HG03280 (cell line): ENCODE measurements around the gene TEX13B.
"Not testable (repeated sequence)": the region's sequence is repeated elsewhere in the genome, so short reads cannot be mapped to it uniquely, and the experiment has no call there.

Experiments used
- ATAC-seq: cut with Tn5 transposase; IDR thresholded peaks from one replicate; pipeline ENCODE4 v1.9.1; 2021; ENCODE audit warnings: mild to moderate bottlenecking, moderate library complexity; ENCODE audit not compliant: unreplicated experiment

The TEX13B gene, protein sequence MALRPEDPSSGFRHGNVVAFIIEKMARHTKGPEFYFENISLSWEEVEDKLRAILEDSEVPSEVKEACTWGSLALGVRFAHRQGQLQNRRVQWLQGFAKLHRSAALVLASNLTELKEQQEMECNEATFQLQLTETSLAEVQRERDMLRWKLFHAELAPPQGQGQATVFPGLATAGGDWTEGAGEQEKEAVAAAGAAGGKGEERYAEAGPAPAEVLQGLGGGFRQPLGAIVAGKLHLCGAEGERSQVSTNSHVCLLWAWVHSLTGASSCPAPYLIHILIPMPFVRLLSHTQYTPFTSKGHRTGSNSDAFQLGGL

DNA sequence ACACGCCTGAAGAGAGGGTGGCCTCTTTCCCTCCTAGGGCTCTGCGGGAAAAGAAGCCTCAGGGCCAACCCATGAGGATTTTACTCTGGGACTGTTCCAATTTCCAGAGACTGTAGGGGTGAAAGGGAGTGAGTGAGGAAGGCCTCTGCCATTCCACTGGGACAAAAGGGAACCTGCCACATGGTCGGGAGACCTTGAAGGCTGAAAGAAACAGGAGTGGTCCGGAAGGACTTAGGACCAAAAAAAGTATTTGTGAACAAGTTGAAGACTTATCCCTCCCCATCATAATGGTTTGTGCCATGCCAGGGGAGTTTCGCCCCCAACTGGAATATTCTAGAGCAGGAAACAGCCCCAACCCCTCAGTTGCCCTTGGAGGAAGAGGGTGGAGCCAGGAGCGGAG is at the start of gene TEX13B:
Gene TEX13B (minus strand): TSS at position 15 of the 400 bp plus-strand sequence. CDS start 243 bp downstream, outside the sequence.
- no peak for ATAC-seq

DNA sequence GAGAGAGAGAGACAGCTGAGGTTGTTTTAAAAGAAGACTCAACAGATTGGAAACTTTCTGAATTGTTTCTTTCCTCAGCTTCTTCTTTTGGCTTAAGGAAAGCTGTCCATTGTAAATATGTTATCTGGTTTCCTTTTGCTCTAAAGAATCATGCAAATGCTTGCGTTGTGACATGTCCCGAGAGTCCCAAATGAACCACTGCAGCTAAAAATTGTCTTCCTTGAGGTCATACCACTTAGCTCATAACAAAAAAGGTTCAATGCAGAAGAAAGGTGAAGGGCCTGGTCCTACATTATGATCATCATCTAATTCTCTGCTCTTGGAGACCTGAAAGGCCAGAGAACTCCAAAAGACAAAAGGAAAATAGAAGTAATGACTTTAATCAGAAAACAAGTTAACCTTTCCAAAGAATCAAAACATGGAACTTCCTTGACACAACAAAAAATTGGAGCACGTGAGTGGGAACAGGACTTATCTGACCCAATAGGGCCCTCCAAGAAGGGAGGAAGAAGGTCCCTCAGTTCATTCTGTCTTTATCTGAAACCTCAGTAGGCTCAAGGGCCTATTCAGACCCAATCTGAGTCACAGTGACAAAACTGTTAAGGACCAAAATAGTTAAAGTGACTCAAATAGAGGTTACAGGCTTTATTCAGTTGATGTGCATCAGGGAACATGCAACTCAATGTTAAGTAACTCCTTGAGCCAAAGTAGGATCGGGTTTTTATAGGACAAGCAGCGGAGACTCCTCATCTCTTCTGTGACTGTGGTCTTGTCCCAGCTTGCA is 48.0 kb upstream of the TEX13B start:
- ATAC-seq: peak; percentile 73

DNA sequence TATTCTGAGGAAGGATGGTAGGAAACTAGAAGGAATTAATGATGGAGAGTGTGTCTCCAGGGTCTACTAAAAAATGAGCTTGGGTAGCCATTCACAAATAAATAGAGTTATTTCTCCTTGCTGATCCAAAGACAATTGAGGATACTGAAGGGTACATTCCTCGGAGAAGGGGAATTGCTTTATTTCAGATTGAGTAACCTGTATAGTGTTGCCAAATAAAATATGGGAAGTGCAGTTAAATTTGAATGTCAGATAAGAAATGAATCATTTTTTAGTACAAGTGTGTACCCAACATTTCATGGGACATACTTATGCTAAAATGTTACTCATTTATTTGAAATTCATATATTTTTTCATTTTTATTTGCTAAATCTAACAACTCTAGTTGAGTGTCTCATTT is 46.7 kb upstream of the TEX13B start:
- no peak for ATAC-seq

DNA sequence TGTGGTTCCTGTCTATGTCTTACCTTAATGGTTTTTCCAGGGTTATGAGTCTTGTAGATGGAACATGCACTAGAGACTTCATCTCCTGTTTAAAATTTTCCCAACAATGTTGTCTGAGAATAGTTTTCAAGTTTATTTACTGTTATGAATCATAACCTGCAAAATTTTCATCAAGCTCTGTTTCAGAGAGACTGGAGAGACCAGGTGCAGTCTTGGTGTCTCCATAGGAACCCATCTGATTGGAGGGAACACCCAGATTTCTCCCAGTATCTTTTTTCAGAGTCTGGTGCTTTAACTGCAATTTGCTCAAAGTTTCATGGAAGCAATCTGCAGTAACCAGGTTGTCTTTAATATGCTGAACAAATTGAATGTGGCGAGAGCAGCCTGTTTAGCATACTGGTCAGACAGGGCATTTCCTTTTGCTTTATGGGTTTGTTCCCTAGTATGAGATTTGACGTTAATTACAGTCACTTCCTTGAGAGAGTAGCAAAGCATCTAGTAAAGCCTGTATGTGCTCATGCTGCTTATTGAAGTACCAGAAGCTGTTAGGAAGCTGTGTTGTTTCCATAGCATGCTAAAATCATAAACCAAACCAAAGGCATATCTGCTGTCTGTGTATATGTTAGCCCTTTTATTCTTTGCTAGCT is 43.9 kb upstream of the TEX13B start:
- no peak for ATAC-seq

DNA sequence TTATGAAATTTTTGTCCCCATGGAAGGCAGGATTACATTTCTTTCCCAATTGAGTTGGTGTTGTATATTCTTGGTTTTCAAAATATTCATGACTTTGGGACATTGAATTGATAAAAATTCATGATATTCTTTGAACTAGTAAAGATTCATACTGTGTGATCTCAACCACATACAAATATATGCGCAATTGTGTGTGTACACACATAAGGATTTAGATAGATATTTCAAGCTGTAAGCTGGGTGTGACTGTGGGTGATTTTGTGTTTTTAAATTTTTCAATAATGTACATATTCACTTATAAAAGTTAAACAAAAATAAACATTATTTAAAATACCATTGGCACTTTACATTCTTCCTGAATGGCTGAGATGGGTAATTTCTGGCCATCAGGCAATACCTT is 43.2 kb upstream of the TEX13B start:
- no peak for ATAC-seq

DNA sequence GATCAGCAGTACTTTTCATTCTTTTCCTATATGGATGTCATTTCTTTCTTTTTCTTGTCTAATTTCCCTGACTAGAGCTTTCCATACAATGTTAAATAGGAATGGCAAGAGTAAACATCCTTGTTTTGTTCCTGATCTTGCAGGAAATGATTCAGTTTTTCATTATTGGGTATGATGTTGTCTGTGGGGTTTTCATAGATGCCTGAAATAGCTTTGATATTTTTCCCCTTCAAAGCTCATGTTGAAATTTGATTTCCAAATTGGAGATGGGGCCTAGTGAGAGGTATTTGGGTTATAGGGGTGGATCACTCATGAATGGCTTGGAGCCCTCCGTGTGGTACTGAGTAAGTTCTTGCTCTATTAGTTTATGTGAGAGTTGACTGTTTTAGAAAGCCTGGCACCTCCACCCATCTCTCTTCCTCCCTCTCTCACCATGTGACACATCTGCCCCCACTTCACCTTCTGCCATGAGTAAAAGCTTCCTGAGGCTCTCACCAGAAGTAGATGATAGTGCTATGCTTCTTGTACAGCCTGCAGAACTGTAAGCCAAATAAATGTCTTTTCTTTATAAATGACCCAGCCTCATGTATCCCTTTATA is 40.4 kb upstream of the TEX13B start:
- no peak for ATAC-seq

- peak; percentile 58 for ATAC-seq
These were observed 38.5 kb upstream of the TEX13B start for GRCh38 chrX:108020631-108021030.

DNA sequence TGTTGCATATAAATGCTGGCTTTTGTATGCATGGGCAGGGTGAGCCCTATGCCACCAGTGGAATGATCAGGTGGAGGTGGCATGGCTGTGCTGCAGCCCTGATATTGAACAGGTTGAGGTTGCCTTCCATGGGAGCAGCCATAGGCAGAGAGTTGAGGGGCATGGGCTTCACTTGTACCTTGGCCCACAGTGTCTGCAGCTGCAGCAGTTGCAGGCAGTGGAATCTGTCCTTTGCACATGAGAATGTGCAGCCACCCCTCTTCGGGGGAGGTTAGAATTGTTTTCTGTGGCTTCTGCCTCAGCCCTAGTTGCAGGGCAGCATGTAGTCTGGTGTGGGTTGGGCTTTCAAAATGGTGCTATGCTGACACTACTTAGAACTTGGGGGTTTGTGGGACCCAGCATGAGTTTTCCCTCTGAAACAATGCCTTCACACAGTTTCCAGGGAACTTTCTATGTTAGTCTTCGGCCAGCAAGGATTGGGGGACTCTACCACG is 37.3 kb upstream of the TEX13B start:
- ATAC-seq: no peak

DNA sequence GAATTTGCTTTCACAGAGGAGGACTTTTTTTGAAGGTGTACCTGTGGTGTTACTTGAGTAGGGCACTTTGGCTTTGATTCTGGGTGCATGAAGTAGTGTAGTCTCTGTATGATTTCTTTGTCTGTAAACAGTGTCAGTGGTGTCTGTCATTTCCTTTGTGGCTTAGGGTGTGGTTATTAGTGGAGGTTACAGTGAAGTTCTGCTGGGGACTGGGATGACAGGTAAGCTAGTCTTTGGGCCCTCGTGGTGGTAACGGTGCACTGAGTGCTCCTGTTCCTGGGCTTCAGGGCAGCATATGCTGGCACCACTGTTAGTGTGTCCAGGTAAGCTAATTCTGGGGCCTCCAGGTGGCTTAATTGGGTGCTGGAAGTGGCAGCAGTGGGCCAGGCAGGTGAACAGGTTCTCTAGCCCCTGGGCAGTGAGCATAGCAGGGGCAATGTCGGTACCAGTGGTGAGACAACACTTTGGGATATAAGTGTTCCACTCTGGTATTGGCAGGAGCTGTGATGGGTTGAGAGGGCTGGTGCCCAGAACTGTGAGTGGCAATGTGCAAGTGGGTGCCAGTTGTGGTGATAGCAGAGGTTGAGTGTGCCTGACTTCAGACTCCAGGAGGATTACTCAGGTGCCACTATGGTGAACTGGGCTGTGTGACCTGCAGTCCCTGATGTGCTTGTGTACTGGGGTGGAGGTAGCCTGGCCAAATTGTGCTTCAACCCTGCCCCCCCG is 36.6 kb upstream of the TEX13B start:
- no peak for ATAC-seq

- peak; percentile 77 for ATAC-seq
These were observed 19.1 kb upstream of the TEX13B start for GRCh38 chrX:108001218-108001814.

- ATAC-seq: peak; percentile 20
These were observed 18.6 kb upstream of the TEX13B start for GRCh38 chrX:108000751-108001150.

DNA sequence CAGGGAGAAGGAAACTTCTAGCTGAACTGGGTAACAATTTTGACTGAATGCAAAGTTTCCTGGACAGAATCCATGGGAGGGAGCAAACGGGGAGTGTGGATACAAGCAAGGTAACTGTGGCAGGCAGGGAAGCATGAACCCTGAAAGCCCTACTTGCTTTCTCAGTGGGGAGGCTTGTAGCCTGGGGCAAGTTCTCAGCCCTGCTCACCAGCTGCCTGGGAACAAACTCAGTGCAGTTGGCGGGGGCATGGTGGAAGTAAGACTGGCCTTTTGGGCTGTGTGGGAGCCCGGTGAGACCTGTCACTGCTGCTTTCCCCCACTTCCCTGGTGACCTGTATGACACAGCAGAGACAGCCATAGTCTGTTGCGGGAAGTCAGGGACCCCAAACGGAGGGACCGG is 14.0 kb upstream of the TEX13B start:
- ATAC-seq: no peak

DNA sequence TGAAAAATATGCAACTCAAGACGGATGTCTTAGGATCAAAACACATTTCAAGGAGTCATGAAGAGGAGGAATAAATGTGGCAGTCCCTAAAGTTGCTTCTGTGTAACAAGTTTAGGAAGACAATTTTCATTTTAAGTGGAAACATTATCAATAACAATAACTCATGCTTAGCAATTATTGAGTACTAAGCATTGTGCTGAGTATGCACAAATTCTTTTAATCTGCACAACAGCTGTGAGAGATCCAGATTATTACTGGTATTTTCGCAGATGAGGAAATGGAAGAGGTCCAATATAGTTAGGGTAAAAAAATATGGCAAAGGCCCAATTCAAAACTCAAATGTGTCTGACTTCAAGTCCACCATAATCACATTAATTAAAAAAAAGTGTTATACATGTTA is 2.9 kb upstream of the TEX13B start:
- ATAC-seq: no peak

GRCh38 chrX:107979534-107979933 is 2.6 kb downstream of the TEX13B start:
- ATAC-seq: no peak

GRCh38 chrX:107978707-107979307 is 3.4 kb downstream of the TEX13B start:
- ATAC-seq: no peak

GRCh38 chrX:107978071-107978470 is 4.1 kb downstream of the TEX13B start:
- no peak for ATAC-seq

- no peak for ATAC-seq
These were observed 10.5 kb downstream of the TEX13B start for GRCh38 chrX:107971636-107972035.

GRCh38 chrX:107970073-107970472 is 12.1 kb downstream of the TEX13B start:
- no peak for ATAC-seq

DNA sequence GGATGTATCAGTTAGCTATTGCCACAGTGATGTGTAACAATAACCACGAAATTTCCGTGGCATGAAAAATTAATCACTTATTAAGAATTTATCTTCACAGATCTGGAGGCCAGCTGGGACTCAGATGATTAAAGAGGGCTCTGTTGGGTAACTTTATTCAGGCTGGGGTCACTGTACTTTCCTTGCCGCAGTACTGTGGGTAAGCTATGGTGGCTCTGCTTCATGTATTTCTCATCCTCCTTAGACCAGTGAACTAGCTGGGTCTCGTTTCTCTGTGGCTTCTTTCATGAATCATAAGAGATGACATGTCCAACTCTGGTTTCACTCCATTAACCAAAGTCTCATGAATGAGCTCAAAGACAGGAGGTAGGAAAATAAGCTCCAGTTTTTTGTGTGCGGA is 13.5 kb downstream of the TEX13B start:
- no peak for ATAC-seq

- ATAC-seq: not testable (repeated sequence)
These were observed 26.8 kb downstream of the TEX13B start for GRCh38 chrX:107955337-107955736.
